ENCODE data around the gene TAF1D. TPM values are rescaled to one million over a fixed set of nuclear protein-coding genes. Genes with fewer than 3 reads are reported as not detected.

The TAF1D gene
- total and polyA plus RNA-seq, 2 donors (not counting 3 experiments of a cell fraction or from before 2014, with no cell fraction given), result 60.7 to 181 TPM

GRCh38 chr11:93694109-93694508, 47.2 kb downstream of the TAF1D start:
- no peaks in the 10 kb centered on the region for H3K9me1 ChIP-seq (replicated peaks; ENCODE audit: control insufficient read depth, extremely low read depth, insufficient read depth, low read length)
- intact Hi-C loops (cut with micrococcal nuclease) (no loop called here), dilution Hi-C loops (cut with MboI; ENCODE audit: extremely low pct_ligation_motif_present, low sequenced_read_pairs) (no loop called here)
- no peaks in the 10 kb centered on the region for H3K9me3 ChIP-seq (replicated peaks; ENCODE audit: control insufficient read depth, insufficient read depth, low read length)
- POLR2A ChIA-PET, result no interaction called here
- H3K4me1 ChIP-seq (ENCODE audit: control insufficient read depth, extremely low read depth, insufficient read depth, low read length), result no peaks in the 10 kb centered on the region
- no peak for TF ChIP-seq CTCF (IDR thresholded peaks at IDR 0.05; ENCODE audit: extremely low read depth in 1 of 2, insufficient read depth in 1 of 2, low read depth in 1 of 2, low read length in 2 of 2)
- TF ChIP-seq EZH2 (IDR thresholded peaks at IDR 0.05; ENCODE audit: borderline replicate concordance, low read depth, low read length, severe bottlenecking), result no peak
- TF ChIP-seq POLR2AphosphoS5 (IDR thresholded peaks at IDR 0.05; ENCODE audit: insufficient read depth, low read depth, low read length), result no peak
- TF ChIP-seq JUN (IDR thresholded peaks at IDR 0.05; ENCODE audit: borderline replicate concordance, insufficient read depth, insufficient read length, low read depth), result no peak
- TF ChIP-seq FOS (IDR thresholded peaks at IDR 0.05; ENCODE audit: borderline replicate concordance, insufficient read depth, low read length), result no peak
- TF ChIP-seq MYC (IDR thresholded peaks at IDR 0.05; ENCODE audit: low read depth, low read length), result no peak
- TF ChIP-seq POLR2A (IDR thresholded peaks at IDR 0.05; ENCODE audit: low read depth, low read length), result no peak
- TF ChIP-seq, protein P1, sequence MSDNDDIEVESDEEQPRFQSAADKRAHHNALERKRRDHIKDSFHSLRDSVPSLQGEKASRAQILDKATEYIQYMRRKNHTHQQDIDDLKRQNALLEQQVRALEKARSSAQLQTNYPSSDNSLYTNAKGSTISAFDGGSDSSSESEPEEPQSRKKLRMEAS (IDR thresholded peaks at IDR 0.05; ENCODE audit: insufficient read depth, insufficient read length), result no peak
- no peak for TF ChIP-seq GATA2 (IDR thresholded peaks at IDR 0.05; ENCODE audit: insufficient read depth, insufficient read length, low read depth, low read length)
- no peak for FAIRE-seq
- CTCF ChIA-PET, result no interaction called here
- H3K4me3 ChIP-seq (replicated peaks in 1 of 3; ENCODE audit: insufficient read depth in 1 of 3, low read depth in 1 of 3, low read length in 3 of 3), result no peak overlapping the region
- H2AFZ ChIP-seq (ENCODE audit: low read depth, low read length), result no peak overlapping the region
- no peaks in the 10 kb centered on the region for H3K27me3 ChIP-seq (ENCODE audit: control insufficient read depth in 2 of 2, insufficient read depth in 2 of 2, low read length in 2 of 2)
- H3K27ac ChIP-seq (ENCODE audit: insufficient read depth, low read depth, low read length), result no peak overlapping the region
- no TSS peak for BruUV-seq (replicated peaks)
- H3K36me3 ChIP-seq (ENCODE audit: control insufficient read depth in 2 of 2, extremely low read depth in 1 of 2, insufficient read depth in 2 of 2, low read length in 2 of 2), result peaks cover 12 to 28% of the 10 kb centered on the region in 2 experiments
- H4K20me1 ChIP-seq (replicated peaks; ENCODE audit: control insufficient read depth, extremely low read depth, insufficient read depth, low read length), result no peaks in the 10 kb centered on the region
- DNase-seq (ENCODE audit: low read depth, low spot score), result no peak
- H3K9ac ChIP-seq (replicated peaks; ENCODE audit: extremely low read depth, insufficient read depth, low read length), result no peak overlapping the region
- no peak overlapping the region for H3K4me2 ChIP-seq (ENCODE audit: insufficient read depth, low read length)
- H3K79me2 ChIP-seq (ENCODE audit: control insufficient read depth, insufficient read depth, low read length), result no peaks in the 10 kb centered on the region
